Nephron progenitor cell (in vitro differentiated cells): ENCODE measurements around the gene DPYSL3.

Experiments used
- DNase-seq: peaks from one replicate; pipeline ENCODE4 v3.0.0; 2021
- H3K27ac Mint-ChIP-seq: 2 replicates; pipeline ENCODE4 v1.8.0; 2021; ENCODE audit warnings: mild to moderate bottlenecking, moderate library complexity, mixed read lengths
- H3K27me3 Mint-ChIP-seq: 2 replicates; pipeline ENCODE4 v1.8.0; 2021; ENCODE audit warnings: mild to moderate bottlenecking, low read depth, mixed read lengths; ENCODE audit not compliant: poor library complexity
- H3K36me3 Mint-ChIP-seq: 2 replicates; pipeline ENCODE4 v1.8.0; 2021; ENCODE audit warnings: low read depth, mixed read lengths
- H3K4me1 Mint-ChIP-seq: 2 replicates; pipeline ENCODE4 v1.8.0; 2021; ENCODE audit warnings: mixed read lengths
- H3K4me3 Mint-ChIP-seq: 2 replicates; pipeline ENCODE4 v1.8.0; 2021; ENCODE audit warnings: mild to moderate bottlenecking, moderate library complexity, mixed read lengths
- H3K9me3 Mint-ChIP-seq: 2 replicates; pipeline ENCODE4 v1.8.0; 2021; ENCODE audit warnings: mild to moderate bottlenecking, moderate library complexity, mixed read lengths
- CTCF ChIP-seq: fragments of 200-600 bp; sonication (generic); IDR thresholded peaks from 2 replicates; pipeline ENCODE4 v1.5.0; 2021; ENCODE audit warnings: antibody characterized with exemption

DPYSL3 gene

GRCh38 chr5:147415651-147416050 lies 94.2 kb downstream of the DPYSL3 start:
- no peak overlapping the region for H3K27ac Mint-ChIP-seq
- H3K9me3 Mint-ChIP-seq, result no peaks in the 10 kb centered on the region
- H3K36me3 Mint-ChIP-seq, result peaks cover 67% of the 10 kb centered on the region
- no peak for TF ChIP-seq CTCF
- H3K27me3 Mint-ChIP-seq, result no peaks in the 10 kb centered on the region
- H3K4me1 Mint-ChIP-seq, result peaks cover 76% of the 10 kb centered on the region
- no peak for DNase-seq
- H3K4me3 Mint-ChIP-seq, result no peak overlapping the region

GRCh38 chr5:147413266-147413665 lies 96.6 kb downstream of the DPYSL3 start:
- no peak for TF ChIP-seq CTCF
- peaks cover 92% of the 10 kb centered on the region for H3K4me1 Mint-ChIP-seq
- H3K4me3 Mint-ChIP-seq, result no peak overlapping the region
- H3K27me3 Mint-ChIP-seq, result no peaks in the 10 kb centered on the region
- H3K27ac Mint-ChIP-seq, result no peak overlapping the region
- H3K9me3 Mint-ChIP-seq, result no peaks in the 10 kb centered on the region
- DNase-seq, result no peak
- H3K36me3 Mint-ChIP-seq, result peaks cover 64% of the 10 kb centered on the region

DNA sequence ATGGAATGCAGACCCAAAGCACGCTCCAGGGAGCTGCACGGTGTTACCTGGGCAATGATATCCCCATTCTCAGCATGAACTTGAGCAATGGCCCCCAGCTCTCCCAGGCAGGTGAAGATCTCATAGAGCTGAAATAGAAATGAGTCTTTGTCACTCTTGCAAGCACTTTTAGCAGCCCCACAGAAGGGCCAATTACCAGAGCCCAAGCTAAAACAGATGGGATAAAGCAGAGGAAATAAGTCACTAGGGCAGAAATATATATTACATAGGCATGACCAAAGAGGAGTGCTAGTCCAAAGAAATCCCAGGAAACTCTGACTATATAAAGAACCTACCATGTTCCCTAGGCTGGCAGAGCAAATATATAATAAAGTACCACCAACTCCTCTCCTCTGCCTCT lies 97.3 kb downstream of the DPYSL3 start:
- Mint-ChIP-seq H3K27me3 (no peaks in the 10 kb centered on the region), H3K4me1 (peaks cover 89% of the 10 kb centered on the region), H3K27ac (peak overlapping the region; percentile 10), H3K9me3 (no peaks in the 10 kb centered on the region), H3K36me3 (peaks cover 60% of the 10 kb centered on the region), H3K4me3 (no peak overlapping the region)
- no peak for DNase-seq
- no peak for TF ChIP-seq CTCF

DNA sequence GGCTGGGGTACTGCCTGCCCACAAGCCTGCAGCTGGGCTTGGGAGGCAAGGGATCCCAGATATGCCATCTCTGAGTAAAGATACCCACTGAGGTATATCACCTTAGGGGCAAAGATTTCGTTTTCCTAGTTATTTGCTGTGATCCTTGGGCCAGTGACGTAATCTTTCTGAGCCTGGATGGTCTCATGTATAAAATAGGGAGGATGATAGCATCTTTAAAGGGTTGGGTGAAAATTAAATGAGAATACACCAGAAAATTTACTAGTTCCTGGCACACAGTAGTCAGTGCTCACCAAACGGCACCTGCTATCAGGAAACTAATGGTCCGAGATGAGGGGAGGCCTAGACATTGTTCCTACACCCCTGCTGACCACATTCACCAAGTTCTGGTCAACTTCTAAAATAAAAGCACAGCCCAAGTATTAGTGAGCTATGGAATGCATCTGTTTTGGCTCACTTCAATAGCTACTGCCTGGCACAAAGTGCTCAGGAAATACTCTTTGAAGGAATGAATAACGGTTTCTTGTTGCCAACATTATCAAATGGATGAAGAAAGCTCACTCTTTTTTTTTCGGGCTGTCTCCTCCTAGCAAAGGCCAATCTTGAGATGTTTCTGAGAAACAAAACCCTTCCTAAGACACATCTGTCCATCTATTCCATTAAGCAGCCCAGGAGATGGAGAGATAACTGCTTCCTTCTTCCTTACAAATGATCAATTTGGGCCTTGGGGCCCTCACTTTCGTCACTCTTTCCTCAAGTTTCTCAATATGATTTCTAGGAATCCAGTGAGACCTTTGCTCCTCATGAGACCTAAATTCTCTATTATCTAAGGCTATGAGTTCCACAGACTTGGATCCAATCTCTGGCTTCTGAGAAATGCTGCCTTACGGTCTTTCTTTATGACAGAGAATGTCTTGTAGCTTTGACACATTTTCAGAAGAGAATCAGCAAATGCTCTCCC lies 98.2 kb downstream of the DPYSL3 start:
- Mint-ChIP-seq H3K4me1 (peaks cover 89% of the 10 kb centered on the region), H3K4me3 (no peak overlapping the region), H3K27me3 (no peaks in the 10 kb centered on the region), H3K9me3 (no peaks in the 10 kb centered on the region), H3K36me3 (peaks cover 65% of the 10 kb centered on the region), H3K27ac (peak overlapping the region; percentile 90)
- DNase-seq, result no peak
- TF ChIP-seq CTCF, result no peak

DNA sequence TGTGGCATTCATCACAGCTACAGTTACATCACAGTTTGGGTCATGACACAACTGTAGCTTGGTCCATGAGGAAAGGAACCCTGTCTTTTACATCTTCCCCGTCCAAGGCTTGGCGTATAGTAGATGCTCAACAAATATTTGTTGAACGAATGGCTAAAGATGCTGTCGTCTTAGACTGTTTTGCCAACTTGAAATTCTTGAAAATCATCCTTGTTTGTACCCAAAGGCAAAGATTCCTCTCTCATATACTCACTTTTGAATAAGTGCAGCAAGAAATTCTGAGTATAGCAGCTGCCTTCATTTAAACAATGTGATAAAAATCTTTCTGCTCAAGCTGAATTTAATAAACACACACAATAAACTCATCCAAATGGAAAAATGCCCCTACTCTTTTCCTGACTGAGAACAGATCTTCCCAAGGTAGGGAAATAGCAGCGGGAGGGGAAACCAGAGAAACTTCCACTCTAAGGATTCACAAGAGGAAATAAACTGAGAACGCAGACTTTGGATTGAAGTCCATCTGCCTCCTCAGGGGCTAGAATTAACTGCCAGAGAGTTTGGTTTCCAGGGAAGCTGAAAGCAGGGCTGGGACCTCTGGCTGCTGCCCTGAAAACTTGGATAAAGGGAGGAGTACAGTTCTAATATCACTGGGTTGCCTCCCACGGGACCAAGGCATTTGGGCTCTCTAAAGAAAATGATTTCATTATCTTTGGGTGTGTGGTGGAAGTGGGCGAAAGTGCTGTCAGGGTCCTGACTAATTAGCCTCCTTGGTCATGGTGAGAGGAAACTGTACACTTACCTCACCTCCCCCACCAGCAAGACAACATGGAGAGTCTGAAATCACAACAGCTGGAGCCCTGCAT lies 99.1 kb downstream of the DPYSL3 start:
- TF ChIP-seq CTCF, result no peak
- Mint-ChIP-seq H3K27me3 (no peaks in the 10 kb centered on the region), H3K9me3 (no peaks in the 10 kb centered on the region), H3K4me1 (peaks cover 84% of the 10 kb centered on the region), H3K36me3 (peaks cover 68% of the 10 kb centered on the region), H3K27ac (peak overlapping the region; percentile 90), H3K4me3 (no peak overlapping the region)
- no peak for DNase-seq
